NCI-H82 treated with DMSO at 0.1 percent for 48 hours (cell line): ENCODE data around the gene MRNIP.

Source experiments
- DNase-seq: peaks from one replicate; lab custom pipeline; 2025; ENCODE audit not compliant: unreplicated experiment; lab: John Stamatoyannopoulos, UW

Gene MRNIP

DNA sequence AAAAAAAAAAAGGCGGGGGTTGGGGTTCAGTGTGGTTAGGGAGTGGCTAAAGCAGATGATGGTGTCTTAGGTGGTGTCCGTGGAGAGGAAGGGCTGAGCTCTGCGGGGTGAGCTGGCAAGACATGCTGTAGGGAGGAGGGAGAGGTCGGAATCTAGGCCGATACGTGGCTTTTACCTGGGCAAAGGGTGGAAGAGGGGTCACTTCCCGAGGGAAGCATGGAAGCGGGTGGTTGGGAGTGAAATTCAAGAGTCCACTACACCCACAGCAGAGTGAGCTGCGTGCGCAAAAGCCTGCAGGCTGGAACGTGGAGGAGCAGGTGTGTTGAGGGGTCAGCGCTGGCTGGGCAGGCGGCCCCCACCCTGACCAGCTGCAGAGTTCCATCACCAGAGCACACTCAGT is 31.3 kb upstream of the MRNIP start:
- no peak for DNase-seq

GRCh38 chr5:179887802-179888201 is 29.2 kb upstream of the MRNIP start:
- DNase-seq: no peak

DNA sequence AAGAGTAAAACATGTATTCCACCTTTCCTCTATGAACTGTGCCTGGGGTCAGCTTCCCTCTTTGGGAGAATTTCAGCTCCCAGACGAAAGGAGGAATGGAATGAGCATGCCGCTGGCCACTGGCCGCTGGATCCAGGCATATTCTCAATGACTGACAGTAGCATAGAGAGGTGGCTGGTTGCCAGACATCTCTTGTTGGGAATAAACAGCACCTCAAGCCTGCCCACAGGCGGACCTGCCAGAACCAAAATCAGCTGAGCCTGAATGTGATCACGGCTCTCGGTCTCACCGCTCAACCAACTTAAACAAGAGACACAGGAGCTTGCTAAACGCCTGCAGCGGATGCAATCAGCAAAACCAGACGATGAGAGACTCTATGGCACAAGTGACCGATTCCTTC is 28.5 kb upstream of the MRNIP start:
- no peak for DNase-seq

DNA sequence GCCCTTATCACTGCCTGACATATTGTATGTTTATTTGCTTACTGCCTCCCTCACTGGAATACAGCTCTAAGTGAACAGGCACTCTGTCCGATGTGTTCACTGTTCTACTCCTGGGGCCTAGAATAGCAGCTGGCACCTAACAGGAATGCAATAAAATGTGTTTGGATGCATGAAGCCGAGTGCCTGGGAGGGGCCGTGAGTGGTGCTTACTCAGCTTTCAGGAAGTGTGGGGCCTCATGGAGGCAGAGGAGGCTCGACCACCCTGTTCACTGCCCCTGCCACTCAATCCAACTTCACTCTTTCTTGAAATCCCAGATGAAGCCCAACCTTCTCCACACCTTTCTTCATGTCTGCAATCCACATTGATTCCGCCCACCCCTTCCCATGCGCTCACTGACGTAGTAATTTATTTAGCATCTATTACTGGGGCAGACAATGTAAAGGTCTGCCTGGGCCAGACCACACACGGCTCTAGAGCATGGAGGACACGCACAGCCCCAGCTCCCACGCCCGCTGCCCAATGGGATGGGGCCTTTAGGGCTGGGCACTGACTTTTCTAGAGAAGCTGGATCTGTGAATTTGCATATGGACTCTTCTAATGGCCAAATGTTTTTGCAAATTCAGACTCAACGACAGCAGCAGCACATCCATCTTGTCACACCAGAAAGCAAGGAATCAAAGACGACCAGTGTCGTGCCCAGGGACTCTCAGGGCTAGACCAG is 27.7 kb upstream of the MRNIP start:
- no peak for DNase-seq

- no peak for DNase-seq
Measured at GRCh38 chr5:179885491-179886090, 27.0 kb upstream of the MRNIP start.

GRCh38 chr5:179883163-179883562 is 24.5 kb upstream of the MRNIP start:
- DNase-seq: no peak

DNA sequence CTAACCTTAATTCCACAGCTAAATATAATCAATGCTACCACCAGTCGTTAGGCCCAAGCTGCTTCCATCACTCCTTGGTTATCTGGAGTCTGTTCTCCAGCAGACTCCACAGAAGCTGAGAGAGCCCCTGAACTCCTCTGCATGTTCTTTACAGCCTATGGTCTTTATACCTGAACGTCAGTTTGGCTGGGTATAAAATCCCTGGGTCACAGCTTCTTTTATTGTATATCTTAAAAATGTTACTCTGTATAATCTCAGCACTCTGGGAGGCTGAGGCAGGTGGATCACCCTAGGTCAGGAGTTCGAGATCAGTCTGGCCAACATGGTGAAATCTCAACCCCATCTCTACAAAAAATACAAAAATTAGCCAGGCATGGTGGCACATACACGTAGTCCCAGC is 23.7 kb upstream of the MRNIP start:
- no peak for DNase-seq

DNA sequence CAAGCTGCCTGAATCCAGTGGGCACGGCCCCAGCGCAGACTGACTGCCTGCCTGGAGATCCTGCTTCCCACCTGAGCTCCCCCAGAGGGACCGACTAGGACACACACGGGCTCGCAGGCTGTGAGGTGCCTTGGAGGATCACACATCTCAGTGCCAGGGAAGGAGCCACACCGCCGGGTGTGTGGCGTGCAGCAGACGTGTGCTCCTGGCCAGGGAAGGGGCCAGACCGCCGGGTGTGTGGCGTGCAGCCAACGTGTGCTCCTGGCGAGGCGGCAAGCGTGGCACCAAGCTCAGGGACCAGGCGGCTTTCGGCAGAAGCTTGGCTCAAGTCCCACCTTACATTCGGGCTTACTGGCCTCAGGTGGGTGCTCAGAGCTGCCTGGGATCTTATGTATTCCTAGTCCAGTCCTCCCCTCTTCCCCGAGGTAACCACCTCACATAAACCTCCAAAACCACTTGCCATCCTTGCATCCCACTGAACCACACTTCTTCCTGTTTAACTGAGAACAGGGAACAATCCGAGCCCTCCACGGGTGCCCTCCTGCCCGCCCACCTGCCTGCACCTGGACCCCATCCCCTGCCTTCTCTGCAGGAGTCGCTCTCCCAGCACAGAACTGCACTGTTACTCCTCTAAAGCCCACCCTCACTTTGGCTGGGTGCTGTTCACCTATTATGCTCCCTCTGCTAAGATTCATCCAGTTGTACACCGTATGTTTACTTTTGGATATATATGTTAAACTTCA is 22.4 kb upstream of the MRNIP start:
- DNase-seq: no peak

- DNase-seq: no peak
Measured at GRCh38 chr5:179880066-179880650, 21.5 kb upstream of the MRNIP start.

DNA sequence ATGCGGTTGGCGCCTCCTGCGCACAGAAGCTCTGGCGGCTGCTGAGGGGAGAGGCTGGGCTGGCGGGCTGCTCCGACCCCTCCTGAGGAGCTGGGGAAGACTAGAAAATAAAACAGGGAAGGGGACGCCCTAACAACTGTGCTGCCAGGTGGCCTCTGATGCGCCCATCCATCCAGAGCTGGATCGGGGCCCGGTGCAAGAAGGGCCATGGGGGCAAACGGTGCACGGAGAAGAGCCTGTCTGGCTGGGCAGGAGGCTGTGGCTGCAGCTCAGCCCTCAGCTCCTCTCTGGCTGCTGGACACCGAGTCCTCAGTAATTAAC is 21.0 kb upstream of the MRNIP start:
- DNase-seq: no peak

- no peak for DNase-seq
Measured at GRCh38 chr5:179879003-179879689, 20.5 kb upstream of the MRNIP start.

- no peak for DNase-seq
Measured at GRCh38 chr5:179878222-179879002, 19.8 kb upstream of the MRNIP start.

DNA sequence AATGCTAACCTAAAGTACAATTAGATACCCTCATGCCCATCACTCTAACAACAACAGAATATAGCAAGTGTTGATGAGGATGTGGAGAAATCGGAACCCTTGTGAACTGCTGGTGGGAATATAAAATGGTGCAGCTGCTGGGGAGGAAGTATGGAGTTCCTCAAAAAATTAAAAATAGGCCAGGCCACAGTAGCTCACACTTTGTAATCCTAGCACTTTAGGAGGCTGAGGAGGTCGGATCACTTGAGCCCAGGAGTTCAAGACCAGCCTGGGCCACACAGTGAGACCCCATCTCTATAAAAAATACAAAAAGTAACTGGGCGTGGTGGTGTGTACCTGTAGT is 18.0 kb upstream of the MRNIP start:
- DNase-seq: no peak

DNA sequence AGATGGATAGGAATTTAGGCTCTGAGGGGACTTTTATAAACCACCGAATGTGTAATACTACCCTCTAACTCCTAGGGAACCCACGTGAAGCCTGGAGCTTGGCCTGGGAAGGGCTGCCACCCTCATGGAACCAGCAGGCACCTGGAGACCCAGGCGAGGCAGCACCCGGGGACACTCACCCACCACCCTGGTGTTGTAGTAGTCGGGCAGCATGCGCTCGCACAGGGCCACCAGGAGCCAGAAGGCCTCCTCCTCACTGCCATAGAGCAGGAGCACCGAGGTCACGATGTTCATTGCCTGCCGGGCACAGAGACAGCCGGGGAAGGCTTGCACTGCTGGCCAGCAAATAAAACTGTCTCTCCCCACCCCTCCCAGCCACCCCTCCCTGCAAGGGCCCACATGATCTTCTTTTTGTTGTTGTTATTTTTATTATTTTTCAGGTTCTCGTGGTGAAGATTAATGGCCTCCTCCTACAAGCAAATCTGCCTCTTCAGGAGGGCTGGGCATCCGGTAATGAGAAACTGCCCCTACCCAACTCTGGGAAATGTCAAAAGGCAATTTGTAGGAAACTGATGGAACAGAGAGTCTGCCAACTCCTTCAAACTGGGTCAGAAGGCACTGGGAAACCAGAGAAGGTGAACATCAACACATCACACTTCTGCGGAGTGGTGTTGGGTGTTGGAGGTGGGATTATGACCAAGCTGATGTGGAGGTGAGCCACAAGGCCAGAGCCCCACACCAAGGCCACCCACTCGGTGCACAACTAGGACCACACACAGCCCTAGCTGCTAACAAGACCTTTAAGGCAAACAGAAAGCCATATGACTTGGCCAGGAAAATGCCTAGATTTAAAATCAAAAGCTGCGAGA is 17.4 kb upstream of the MRNIP start:
- DNase-seq: no peak

- DNase-seq: no peak
Measured at GRCh38 chr5:179874536-179875292, 16.1 kb upstream of the MRNIP start.

DNA sequence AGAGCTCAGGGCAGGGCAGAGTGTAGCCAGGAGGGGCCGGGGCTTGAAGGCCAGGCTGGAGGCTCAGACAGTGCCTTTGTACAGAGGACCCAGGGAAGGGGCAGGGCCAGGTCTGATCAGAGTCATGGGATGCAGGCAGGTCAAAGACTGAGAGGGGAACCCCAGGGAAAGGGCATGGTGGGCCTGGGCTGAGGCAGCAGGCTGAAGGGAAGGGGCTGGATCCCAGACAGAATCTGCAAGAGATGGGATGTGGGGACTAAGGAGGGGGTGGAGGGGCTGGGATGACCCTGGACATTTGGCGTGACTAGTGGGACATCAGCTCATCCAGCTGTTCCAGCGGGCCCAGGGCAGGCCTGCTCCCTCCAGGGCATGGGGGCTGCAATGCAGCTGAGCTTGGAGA is 15.5 kb upstream of the MRNIP start:
- no peak for DNase-seq

- DNase-seq: no peak
Measured at GRCh38 chr5:179873588-179874110, 15.0 kb upstream of the MRNIP start.

DNA sequence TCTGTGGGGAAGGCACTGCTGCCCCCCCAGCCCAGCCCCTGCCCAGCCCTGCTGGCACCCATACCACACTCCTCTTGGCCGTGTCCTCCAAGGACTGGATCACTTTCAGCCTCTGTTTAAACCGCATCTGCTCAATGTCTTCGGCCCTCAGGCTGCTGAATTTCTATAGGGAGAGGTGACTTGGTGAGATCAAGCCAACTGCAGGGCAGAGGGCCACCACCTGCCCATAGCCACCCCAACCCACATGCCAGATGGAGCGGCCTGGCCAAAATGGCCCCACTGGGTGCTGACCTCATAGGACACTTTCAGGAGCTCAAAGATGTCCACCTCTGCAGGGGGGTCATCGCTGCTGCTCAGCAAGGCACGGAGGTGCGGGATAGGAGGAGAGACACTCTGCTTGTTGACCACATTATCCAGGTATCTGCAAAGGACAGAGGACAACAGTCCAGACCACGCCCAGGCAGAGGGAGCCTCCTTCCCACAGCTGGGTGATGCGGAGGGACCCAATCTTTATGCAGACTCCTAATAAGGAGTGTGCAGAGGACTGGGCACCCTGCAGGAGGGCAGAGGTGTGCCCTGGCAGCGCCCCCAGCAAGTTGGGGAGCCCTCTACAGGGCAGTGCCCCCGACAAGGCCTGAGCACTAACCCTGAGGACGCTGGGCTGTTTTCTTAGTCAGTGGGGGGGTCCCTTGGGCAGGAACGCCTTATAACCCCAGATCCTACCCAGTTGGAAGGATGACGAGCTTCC is 14.4 kb upstream of the MRNIP start:
- DNase-seq: no peak
